Measurements from ENCODE around the gene MYO5B.

MYO5B gene

DNA sequence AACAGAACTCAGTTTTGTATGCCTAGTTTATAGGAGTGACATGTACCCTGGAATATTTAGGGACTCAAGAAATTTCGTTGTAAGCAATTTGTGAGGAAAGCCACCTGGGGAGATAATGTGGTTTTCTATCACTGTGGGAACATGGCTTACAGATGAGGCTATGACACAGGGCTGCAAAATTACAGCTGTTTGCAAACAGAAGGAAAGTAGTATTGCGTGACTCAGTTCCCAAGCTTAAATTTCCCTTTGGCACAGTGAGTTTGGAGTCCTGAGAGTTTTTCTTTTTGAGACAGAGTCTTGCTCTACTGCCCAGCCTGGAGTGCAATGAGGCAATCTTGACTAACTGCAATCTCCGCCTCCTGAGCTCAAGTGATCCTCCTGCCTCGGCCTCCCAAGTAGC is 149.8 kb downstream of the MYO5B start:
- no peak for DNase-seq (ENCODE audit: low read depth)
- TF ChIP-seq POLR2A (IDR thresholded peaks at IDR 0.05; ENCODE audit: extremely low read depth, insufficient read length) (no peak), MYC (IDR thresholded peaks at IDR 0.05; ENCODE audit: low read depth, low read length) (no peak)
- TF ChIP-seq, protein P1, sequence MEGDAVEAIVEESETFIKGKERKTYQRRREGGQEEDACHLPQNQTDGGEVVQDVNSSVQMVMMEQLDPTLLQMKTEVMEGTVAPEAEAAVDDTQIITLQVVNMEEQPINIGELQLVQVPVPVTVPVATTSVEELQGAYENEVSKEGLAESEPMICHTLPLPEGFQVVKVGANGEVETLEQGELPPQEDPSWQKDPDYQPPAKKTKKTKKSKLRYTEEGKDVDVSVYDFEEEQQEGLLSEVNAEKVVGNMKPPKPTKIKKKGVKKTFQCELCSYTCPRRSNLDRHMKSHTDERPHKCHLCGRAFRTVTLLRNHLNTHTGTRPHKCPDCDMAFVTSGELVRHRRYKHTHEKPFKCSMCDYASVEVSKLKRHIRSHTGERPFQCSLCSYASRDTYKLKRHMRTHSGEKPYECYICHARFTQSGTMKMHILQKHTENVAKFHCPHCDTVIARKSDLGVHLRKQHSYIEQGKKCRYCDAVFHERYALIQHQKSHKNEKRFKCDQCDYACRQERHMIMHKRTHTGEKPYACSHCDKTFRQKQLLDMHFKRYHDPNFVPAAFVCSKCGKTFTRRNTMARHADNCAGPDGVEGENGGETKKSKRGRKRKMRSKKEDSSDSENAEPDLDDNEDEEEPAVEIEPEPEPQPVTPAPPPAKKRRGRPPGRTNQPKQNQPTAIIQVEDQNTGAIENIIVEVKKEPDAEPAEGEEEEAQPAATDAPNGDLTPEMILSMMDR (IDR thresholded peaks at IDR 0.05; ENCODE audit: low read depth, low read length) = no peak
- TF ChIP-seq, protein P2, sequence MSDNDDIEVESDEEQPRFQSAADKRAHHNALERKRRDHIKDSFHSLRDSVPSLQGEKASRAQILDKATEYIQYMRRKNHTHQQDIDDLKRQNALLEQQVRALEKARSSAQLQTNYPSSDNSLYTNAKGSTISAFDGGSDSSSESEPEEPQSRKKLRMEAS (IDR thresholded peaks at IDR 0.05; ENCODE audit: low read depth, low read length) = no peak
- H3K4me3 ChIP-seq (ENCODE audit: low read depth, low read length) = no peak overlapping the region

DNA sequence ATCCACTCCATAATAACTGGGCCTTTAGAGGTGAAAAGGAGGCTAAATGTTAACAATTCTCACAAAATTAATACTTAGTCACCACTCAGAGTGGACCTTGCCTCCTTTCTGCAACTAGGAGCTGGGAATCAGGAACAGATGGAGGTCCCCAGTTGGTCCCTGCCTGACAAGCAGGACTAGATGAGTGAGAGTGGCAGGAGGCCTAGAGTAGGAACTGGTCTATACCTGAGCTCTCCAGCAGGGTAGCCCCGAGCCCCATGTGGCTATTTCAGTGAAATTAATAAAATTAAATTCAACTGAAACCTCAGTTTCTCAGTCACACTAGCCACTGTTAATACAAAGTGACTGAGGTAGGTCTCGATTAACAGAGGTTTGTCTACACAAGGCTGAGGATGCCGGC is 150.5 kb downstream of the MYO5B start:
- H3K4me3 ChIP-seq (ENCODE audit: low read depth, low read length) = no peak overlapping the region
- DNase-seq (ENCODE audit: low read depth) = no peak
- TF ChIP-seq POLR2A (IDR thresholded peaks at IDR 0.05; ENCODE audit: extremely low read depth, insufficient read length) (no peak), MYC (IDR thresholded peaks at IDR 0.05; ENCODE audit: low read depth, low read length) (no peak)
- TF ChIP-seq, protein P2 (IDR thresholded peaks at IDR 0.05; ENCODE audit: low read depth, low read length) = no peak
- TF ChIP-seq, protein P1 (IDR thresholded peaks at IDR 0.05; ENCODE audit: low read depth, low read length) = no peak

DNA sequence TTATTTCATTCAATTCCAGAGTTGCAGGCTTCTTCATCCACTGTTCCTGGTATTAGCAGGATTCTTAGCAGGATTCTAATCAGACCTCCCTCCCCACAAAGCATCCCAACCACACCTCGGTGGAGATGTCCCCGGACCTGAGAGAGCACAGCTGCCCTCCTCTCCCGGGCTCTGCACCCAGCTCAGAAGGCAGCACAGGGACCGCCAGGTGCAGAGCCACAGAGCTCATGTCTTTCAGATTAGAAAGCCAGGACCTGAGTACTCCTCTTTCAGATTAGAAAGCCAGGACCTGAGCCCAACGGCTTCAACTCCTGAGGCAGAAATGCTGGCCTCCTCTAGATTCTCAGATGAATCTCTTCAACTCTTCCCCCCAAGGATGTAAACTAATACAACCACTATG is 152.3 kb downstream of the MYO5B start:
- no peak for DNase-seq (ENCODE audit: low read depth)
- TF ChIP-seq POLR2A (IDR thresholded peaks at IDR 0.05; ENCODE audit: extremely low read depth, insufficient read length) = no peak
- TF ChIP-seq, protein P1 (IDR thresholded peaks at IDR 0.05; ENCODE audit: low read depth, low read length) = no peak
- TF ChIP-seq, protein P2 (IDR thresholded peaks at IDR 0.05; ENCODE audit: low read depth, low read length) = no peak
- no peak for TF ChIP-seq MYC (IDR thresholded peaks at IDR 0.05; ENCODE audit: low read depth, low read length)
- no peak overlapping the region for H3K4me3 ChIP-seq (ENCODE audit: low read depth, low read length)

DNA sequence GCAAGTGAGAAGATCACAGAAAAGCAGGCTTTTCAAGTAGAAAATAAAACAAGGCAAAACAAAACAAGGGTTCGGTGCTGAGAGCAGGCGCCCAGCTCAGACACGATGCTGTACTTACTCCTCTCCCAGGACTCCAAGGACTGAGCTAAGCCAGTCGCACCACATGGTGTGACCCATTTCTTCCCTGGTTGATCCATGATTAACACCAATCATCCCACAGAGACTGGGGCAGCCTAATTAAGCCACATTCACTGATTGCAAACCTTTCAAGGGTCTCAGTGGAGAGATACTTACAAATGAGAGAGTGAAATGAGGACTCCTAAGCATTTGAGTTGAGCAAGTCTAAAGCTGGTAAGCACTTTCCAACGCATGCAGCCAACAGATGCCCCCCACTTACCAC is 155.2 kb downstream of the MYO5B start:
- H3K4me3 ChIP-seq (ENCODE audit: low read depth, low read length) = no peak overlapping the region
- TF ChIP-seq POLR2A (IDR thresholded peaks at IDR 0.05; ENCODE audit: extremely low read depth, insufficient read length) (no peak), MYC (IDR thresholded peaks at IDR 0.05; ENCODE audit: low read depth, low read length) (no peak)
- TF ChIP-seq, protein P2 (IDR thresholded peaks at IDR 0.05; ENCODE audit: low read depth, low read length) = no peak
- TF ChIP-seq, protein P1 (IDR thresholded peaks at IDR 0.05; ENCODE audit: low read depth, low read length) = no peak
- no peak for DNase-seq (ENCODE audit: low read depth)

DNA sequence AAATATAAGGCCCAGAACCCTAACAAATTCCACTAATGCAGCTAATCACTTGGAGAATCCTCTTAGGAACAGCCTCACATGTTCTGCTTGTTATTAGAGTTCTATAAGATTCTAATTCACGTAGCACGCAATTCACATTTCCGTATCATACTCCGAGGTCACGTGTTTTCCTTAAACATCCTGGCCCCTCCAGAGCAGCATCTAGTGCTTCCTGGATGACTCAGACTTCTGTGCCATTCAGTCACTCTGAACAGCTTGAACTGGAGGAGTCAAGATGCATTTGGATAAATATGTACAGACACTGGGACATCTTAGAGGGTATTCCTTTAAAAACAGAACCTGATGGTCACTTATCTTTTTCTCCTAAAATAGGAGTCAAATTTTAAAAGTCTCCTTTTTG is 156.5 kb downstream of the MYO5B start:
- peak; percentile 11 for DNase-seq (ENCODE audit: low read depth)

More for the DNA sequence above, 156.5 kb downstream of the MYO5B start:
- TF ChIP-seq, protein P1 (IDR thresholded peaks at IDR 0.05; ENCODE audit: low read depth, low read length) = no peak
- TF ChIP-seq MYC (IDR thresholded peaks at IDR 0.05; ENCODE audit: low read depth, low read length) = no peak
- TF ChIP-seq POLR2A (IDR thresholded peaks at IDR 0.05; ENCODE audit: extremely low read depth, insufficient read length) = no peak
- TF ChIP-seq, protein P2 (IDR thresholded peaks at IDR 0.05; ENCODE audit: low read depth, low read length) = no peak
- H3K4me3 ChIP-seq (ENCODE audit: low read depth, low read length) = no peak overlapping the region

All from NB4 (cell line).